NCI-H2107 treated with DMSO at 0.1 percent for 48 hours (cell line): ENCODE results near the gene C11orf98.

Experiments used
- DNase-seq: peaks from one replicate; lab custom pipeline; 2025; ENCODE audit not compliant: unreplicated experiment; lab: John Stamatoyannopoulos, UW

Gene C11orf98

GRCh38 chr11:62613291-62613778 is 51.7 kb downstream of the C11orf98 start:
- no peak for DNase-seq
